GM18951 (cell line): ENCODE results near the gene CDK13.

Experiments
- POLR2A ChIP-seq: IDR thresholded peaks from 4 replicates; pipeline ENCODE4 v1.6.1; 2011; ENCODE audit warnings: mild to moderate bottlenecking; ENCODE audit not compliant: insufficient read length, insufficient read depth; ENCODE audit errors: extremely low read depth
- in situ Hi-C: fragments of 300-500 bp; cut with MboI; formaldehyde crosslinking; loops from one replicate; pipeline ENCODE4 v1.12.0; 2022; ENCODE audit warnings: low sequenced_read_pairs, mixed read lengths, inconsistent platforms; ENCODE audit not compliant: unreplicated experiment

The CDK13 gene

DNA sequence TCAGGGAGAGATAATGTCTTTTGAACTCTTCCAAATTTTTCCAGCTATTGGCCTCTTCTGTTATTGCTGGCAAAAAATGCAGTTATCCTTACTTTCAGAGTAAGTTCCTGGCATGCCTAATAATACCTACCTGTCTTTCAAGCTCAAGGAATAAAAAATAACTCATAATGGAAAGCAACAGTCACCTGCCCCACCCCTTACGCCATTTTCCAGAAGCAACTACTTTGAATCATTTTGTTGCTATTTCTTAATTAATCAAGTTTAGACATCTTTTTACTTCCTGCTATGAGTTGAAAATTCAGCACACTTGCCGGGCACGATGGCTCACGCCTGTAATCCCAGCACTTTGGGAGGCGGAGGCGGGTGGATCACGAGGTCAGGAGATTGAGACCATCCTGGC is 23.0 kb upstream of the CDK13 start:
- no peak for TF ChIP-seq POLR2A
- in situ Hi-C loops, result no loop called here

DNA sequence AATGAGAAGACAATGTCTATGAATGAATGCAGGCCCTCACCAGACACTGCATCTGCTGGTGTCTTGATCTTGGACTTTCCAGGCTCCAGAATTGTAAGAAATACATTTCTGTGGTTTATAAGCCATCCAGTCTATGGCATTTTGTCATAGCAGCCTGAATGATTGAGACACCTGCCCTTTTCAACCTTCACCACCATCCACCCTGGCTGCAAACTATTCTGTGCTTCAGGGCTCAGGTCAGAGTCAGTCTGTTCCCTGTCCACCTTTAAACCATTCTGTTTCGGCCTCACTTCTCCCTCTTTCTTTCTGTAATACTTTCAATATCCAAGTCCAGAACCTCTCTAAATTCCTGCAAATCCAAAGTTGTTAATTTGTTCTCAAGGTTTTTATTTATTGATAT is 15.9 kb upstream of the CDK13 start:
- in situ Hi-C loops, result no loop called here
- no peak for TF ChIP-seq POLR2A

DNA sequence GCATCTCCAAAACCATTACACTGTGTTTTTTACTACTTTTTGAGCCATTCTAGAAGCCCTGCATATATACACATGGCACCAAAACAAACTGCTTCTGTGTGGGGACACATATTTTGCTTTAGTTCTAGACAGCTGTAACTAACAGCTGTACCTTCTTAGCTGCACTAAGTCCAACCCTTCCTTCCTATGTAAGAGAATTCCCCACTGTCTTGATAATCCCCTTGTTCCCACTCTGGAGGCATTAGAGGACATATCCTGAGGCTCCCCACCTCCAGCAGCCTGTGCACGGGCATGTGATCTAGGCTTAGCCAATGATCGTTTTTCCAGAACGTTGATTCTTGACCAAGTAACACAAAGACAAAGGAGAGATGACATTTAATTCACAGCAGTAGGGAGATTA is 13.3 kb upstream of the CDK13 start:
- TF ChIP-seq POLR2A, result no peak
- in situ Hi-C loops, result no loop called here

DNA sequence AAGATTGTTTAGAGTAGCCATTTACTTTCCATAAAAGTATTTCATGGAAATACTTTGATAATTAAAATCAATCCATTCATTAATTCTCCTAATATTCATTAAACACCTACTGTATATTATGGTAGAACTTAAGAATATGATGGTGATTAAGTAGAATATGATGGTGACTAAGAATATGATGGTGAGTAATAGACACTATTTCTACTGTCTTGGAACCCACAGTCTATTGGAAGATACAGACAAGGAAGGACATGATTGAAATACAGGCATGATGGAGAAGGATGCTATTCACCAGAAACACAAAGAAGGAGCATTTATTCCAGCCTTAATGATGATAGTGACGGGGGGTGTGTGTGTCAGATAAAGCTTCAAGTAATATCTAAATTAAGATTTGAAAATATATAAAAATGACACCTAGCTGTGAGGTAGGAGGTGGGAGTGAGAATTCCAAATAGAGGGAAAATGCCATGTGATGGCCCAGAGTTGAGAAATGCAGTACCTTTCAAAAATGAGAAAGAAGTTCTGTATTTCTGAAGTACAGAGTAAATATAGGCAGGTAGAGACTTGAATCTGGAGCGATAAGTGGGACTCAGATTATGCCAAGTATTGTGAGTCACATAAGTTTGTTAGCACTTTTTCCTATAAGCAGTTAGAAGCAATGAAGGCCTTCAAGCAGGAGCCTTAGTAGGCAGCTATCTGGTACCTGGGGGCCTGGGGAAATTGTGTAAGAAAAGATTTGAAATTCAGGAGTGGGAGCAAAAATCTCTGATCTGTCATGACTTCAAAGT is 12.5 kb upstream of the CDK13 start:
- in situ Hi-C loops, result no loop called here
- TF ChIP-seq POLR2A, result no peak

DNA sequence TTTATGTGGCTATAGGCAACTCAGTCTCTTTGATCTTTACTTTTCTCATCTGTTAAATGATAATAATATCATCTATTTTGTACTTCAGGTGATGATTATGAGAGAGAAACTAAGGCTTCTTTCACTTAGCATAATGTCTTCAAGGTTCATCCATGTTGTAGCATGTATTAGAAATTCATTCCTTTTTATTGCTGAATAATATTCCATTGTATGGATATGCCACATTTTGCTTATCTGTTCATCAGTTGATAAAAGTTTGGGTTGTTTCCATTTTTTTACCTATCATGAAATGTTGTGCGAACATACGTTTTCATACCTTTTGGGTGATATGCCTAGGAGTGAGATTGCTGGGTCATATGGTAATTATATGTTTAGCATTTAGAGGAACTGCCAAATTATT is 7.2 kb upstream of the CDK13 start:
- in situ Hi-C loops, result no loop called here
- no peak for TF ChIP-seq POLR2A

DNA sequence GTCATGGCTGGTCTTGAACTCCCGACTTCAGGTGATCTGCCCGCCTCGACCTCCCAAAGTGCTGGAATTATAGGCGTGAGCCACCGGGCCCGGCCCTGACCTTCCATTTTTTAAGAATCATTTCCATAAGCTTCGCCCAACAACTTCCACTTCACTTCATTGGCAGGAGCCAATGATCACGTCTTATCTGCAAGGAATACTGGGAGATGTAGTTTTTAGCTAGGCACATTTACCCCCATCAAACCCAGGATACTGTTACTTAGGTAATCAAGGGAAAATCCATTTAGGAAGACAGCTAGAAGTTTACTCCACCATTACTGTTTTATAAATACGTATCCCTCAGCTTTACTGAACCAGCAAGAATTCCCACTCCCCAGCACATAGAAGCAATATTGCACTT is 3.4 kb upstream of the CDK13 start:
- in situ Hi-C loops, result no loop called here
- TF ChIP-seq POLR2A, result no peak

DNA sequence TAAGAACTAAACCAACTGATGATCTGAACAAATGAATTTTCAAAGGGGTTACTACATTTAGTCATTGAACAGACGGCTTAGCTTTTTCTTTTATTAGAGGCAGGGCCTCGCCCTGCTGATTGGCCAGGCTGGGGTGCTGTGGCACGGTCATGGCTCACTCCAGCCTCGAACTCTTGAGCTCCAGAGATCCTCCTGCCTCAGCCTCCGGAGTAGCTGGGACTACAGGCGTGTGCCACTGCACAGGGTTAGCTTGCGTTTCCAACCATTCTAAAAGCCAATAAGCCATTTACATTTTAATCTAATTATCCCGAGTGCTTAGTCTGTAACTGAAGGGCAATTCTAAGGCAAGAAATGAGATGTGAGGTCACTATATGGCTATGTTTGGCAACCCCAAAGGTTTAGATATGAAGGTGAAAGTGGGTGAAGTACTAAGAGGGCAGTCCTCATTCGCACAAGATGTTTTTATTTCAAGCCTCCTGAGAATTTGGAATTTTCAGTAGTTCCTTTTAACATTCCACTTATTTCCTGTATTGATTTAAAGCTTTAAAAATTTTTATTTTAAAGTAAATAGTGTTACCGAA is 1.6 kb upstream of the CDK13 start:
- in situ Hi-C loops, result no loop called here
- no peak for TF ChIP-seq POLR2A

DNA sequence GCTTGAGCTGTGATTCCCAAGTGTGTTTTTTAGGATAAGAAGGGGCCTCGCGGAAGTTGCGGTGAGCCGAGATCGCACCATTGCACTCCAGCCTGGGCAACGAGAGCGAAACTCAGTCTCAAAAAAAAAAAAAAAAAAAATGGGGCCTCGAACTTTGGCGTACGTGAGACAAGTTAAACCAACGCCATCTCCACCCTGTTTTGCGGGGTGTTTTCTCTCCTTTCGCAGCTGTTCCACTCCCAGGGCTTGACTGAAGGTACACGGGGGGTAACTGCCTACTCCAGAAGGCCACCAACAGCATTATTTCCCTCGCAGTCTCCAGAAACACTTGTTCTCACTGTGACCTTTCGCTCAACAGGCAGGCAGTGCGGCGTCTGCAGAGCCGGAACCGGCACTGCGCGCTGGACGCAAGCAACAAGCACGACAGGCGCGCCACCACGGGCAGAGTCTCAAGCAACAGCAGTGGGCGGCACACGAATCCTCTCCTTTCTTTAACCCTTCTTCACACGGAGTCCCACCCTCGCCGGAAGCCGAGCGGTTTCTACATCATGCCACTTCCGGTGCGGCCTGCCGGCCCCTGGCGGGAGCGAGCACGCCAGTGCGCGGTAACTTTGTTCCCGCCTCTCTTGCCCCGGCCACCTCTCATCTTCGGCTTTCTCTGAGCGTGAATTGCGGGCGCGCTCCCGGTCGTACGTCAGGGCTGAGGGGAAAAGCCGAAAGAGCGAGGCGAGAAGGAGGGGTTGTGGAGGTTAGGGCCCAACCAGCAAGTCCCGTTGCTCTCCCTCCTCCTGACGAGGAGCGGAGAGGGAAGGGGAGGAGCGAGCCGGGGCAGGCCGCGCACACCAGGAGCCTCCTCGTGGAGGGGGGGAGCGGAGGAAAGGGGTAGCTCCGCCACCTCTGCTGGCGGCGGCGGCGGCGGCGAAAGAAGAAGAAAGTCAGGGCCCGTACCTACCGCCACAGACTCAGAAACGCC is 814 bp upstream of the CDK13 start:
- in situ Hi-C loops, result no loop called here
- peak; percentile 92 for TF ChIP-seq POLR2A

DNA sequence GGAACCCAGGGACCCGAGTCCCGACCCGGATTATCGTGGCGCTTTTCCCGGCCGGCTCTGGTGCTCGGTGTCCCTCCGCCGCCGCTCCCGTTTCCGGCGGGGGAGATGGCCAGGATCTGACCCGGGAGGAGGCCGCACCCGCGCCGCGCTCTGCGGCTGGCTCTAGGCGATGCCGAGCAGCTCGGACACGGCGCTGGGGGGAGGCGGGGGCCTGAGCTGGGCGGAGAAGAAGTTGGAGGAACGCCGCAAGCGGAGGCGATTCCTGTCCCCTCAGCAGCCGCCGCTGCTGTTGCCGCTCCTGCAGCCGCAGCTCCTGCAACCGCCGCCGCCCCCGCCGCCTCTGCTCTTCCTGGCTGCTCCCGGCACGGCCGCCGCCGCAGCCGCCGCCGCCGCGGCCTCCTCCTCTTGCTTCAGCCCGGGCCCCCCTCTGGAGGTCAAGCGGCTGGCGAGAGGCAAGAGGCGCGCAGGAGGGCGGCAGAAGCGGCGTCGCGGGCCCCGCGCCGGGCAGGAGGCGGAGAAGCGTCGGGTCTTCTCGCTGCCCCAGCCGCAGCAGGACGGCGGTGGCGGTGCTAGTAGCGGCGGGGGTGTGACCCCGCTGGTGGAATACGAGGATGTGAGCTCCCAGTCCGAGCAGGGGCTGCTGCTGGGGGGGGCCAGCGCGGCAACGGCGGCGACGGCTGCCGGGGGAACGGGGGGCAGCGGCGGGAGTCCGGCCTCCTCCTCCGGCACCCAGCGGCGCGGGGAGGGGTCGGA is 593 bp downstream of the CDK13 start:
- in situ Hi-C loops, result no loop called here
- no peak for TF ChIP-seq POLR2A

DNA sequence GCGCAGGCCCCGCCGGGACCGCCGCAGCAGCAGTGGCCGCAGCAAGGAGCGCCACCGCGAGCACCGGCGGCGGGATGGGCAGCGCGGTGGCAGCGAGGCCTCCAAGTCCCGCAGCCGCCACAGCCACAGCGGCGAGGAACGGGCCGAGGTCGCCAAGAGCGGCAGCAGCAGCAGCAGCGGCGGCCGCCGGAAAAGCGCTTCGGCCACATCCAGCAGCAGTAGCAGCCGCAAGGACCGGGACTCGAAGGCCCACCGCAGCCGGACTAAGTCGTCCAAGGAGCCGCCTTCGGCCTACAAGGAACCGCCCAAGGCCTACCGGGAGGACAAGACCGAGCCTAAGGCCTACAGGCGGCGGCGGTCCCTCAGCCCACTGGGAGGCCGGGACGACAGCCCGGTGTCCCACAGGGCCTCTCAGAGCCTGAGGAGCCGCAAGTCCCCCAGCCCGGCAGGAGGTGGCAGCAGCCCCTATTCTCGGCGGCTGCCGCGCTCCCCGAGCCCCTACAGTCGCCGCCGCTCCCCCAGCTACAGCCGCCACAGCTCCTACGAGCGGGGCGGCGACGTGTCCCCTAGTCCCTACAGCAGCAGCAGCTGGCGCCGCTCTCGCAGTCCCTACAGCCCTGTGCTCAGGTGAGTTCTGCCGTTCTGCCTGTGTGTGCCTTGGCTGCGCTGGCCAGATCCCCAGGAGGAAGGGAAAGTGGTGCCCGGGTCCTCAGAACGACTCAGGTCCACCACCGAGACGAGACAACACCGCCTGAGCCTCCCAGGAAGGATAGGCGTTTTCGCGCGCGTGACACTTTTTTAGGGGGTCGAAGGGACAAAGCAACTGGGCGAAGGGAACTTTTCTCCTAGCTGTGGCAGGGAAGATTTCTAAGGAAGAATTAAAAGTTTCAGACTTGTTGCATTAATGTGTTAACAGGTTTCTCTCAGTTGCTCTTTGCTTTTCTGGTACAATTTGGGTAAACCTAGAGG is 1.5 kb downstream of the CDK13 start:
- peak; percentile 33 for TF ChIP-seq POLR2A
- in situ Hi-C loops, result no loop called here

DNA sequence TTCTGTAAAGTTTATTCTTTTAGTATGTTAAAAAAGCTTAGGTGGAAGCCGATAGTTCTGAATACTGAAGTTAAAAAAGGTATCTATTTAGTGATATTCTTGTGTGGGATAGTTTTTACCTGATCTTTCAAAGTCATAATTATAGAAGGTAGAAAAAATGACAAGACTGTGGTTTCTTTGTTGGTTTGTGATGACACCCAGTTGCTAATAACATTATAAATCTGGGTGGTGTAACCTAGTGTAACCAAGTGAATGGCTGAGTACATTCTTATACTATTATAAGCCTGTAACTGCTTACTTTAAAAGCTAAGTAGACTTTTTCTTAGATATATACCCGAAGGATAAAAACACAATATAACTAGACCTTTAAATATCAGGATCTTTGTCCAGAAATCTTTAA is 2.3 kb downstream of the CDK13 start:
- no peak for TF ChIP-seq POLR2A
- in situ Hi-C loops, result no loop called here

DNA sequence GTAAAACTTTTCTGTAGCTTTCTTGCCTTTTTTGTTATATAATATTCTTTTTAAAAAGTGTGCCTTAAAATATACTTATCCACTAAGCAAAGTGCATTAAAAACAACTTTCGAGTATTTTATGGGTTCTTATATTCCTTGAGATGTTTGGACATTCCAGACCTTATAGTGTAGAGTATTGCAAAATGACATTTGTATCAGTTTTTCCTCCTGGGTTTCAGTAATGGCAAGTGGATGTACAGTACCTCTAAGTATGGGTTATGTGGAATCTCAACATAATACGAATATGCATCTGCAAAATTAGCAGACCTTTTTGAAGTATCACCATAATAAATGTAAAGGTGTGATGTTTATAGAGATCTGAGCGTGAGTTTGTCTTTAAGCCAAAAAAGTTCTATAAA is 2.7 kb downstream of the CDK13 start:
- in situ Hi-C loops, result no loop called here
- no peak for TF ChIP-seq POLR2A
